Thyroid gland (tissue), 4 donors: Measurements from ENCODE around the gene BET1L.

Experiments
- CTCF ChIP-seq, 6 experiments: fragments of 200-600 bp in 3 of 6; fragments of 450-650 bp in 3 of 6; sonication (generic) in 3 of 6; IDR thresholded peaks; one replicate each; pipeline ENCODE4 v1.5.1; 2016 to 2019; ENCODE audit warnings: antibody characterized with exemption in 6 of 6, mild to moderate bottlenecking in 2 of 6, inconsistent platforms in 1 of 6, moderate library complexity in 1 of 6
- POLR2A ChIP-seq, 2 donors: fragments of 450-650 bp; IDR thresholded peaks; one replicate each; pipeline ENCODE4 v1.6.1; 2017; ENCODE audit warnings: antibody characterized with exemption in 2 of 2, mild to moderate bottlenecking in 2 of 2, moderate library complexity in 1 of 2

GRCh38 chr11:199004-199581 lies 8.1 kb downstream of the BET1L start:
- TF ChIP-seq CTCF (IDR thresholded peaks at IDR 0.05): no peak
- no peak for TF ChIP-seq POLR2A (IDR thresholded peaks at IDR 0.05)
